MCF 10A (cell line): ENCODE data around the gene MYRIP. TPM values are rescaled to one million over a fixed set of nuclear protein-coding genes. Genes with fewer than 3 reads are reported as not detected.
"Not testable (repeated sequence)": the region's sequence is repeated elsewhere in the genome, so short reads cannot be mapped to it uniquely, and the experiment has no call there.

Experiments used
- BruUV-seq: library from RNA; stranded (reverse); fragments of 400-500 nt; replicated peaks from 2 replicates; lab custom pipeline; 2021; lab: Mats Ljungman, UMichigan
- CTCF ChIA-PET: fragments of 300-600 bp; sonication (Branson Sonifier 250); formaldehyde crosslinking; extraction: SDS; loops from one replicate; lab custom pipeline; 2021; ENCODE audit warnings: antibody characterized with exemption, inconsistent platforms; lab: Yijun Ruan, JAX
- POLR2A ChIA-PET: fragments of 300-600, 350-650 bp; sonication (Branson Sonifier 250); formaldehyde crosslinking; extraction: SDS; loops from one replicate; lab custom pipeline; 2020; ENCODE audit warnings: antibody characterized with exemption, inconsistent platforms; lab: Yijun Ruan, JAX
- DNase-seq: peaks from one replicate; pipeline ENCODE4 v3.0.0-alpha.2; 2018; ENCODE audit not compliant: unreplicated experiment
- H3K27ac Mint-ChIP-seq: one replicate; pipeline ENCODE4 v1.8.0; 2022; ENCODE audit warnings: mild to moderate bottlenecking, low read depth, mixed read lengths; ENCODE audit not compliant: unreplicated experiment
- H3K27me3 Mint-ChIP-seq: one replicate; pipeline ENCODE4 v1.8.0; 2022; ENCODE audit warnings: mixed read lengths; ENCODE audit not compliant: insufficient read depth, unreplicated experiment
- H3K36me3 Mint-ChIP-seq: one replicate; pipeline ENCODE4 v1.8.0; 2022; ENCODE audit warnings: mild to moderate bottlenecking, moderate library complexity, mixed read lengths; ENCODE audit not compliant: insufficient read depth, unreplicated experiment
- H3K4me1 Mint-ChIP-seq: one replicate; pipeline ENCODE4 v1.8.0; 2022; ENCODE audit warnings: mixed read lengths; ENCODE audit not compliant: insufficient read depth, unreplicated experiment
- H3K4me3 Mint-ChIP-seq: one replicate; pipeline ENCODE4 v1.8.0; 2022; ENCODE audit warnings: mild to moderate bottlenecking, moderate library complexity, mixed read lengths; ENCODE audit not compliant: unreplicated experiment
- H3K9me3 Mint-ChIP-seq: one replicate; pipeline ENCODE4 v1.8.0; 2022; ENCODE audit warnings: mixed read lengths; ENCODE audit not compliant: unreplicated experiment
- intact Hi-C: fragments of 100-400 bp; cut with micrococcal nuclease; formaldehyde crosslinking; loops from 2 replicates; pipeline ENCODE4 v1.14.1; 2022
- total RNA-seq: library from RNA; stranded (reverse); gene quantifications from 2 replicates; pipeline ENCODE4 v1.2.3, GENCODE V29; 2022
- TF ChIP-seq, protein P1 (sequence below): fragments of 200-600 bp; IDR thresholded peaks from one replicate; pipeline ENCODE4 v1.8.0; 2022; ENCODE audit warnings: antibody characterized with exemption, mild to moderate bottlenecking; ENCODE audit not compliant: unreplicated experiment

Gene MYRIP
- total RNA-seq, 1 experiment from 2014 or later = 0.19 TPM

GRCh38 chr3:39801216-39801615 is 8.2 kb upstream of the MYRIP start:
- ChIA-PET CTCF (no interaction called here), POLR2A (interaction anchor here (0.5 to 0.8 kb wide), 2 partner anchors 13 to 110 kb away, joined by 3 to 5 read pairs; no protein-coding TSS in a partner anchor)
- no peaks in the 10 kb centered on the region for H3K27me3 Mint-ChIP-seq
- no peaks in the 10 kb centered on the region for H3K36me3 Mint-ChIP-seq
- peaks cover 11% of the 10 kb centered on the region for H3K4me1 Mint-ChIP-seq
- TF ChIP-seq, protein P1, sequence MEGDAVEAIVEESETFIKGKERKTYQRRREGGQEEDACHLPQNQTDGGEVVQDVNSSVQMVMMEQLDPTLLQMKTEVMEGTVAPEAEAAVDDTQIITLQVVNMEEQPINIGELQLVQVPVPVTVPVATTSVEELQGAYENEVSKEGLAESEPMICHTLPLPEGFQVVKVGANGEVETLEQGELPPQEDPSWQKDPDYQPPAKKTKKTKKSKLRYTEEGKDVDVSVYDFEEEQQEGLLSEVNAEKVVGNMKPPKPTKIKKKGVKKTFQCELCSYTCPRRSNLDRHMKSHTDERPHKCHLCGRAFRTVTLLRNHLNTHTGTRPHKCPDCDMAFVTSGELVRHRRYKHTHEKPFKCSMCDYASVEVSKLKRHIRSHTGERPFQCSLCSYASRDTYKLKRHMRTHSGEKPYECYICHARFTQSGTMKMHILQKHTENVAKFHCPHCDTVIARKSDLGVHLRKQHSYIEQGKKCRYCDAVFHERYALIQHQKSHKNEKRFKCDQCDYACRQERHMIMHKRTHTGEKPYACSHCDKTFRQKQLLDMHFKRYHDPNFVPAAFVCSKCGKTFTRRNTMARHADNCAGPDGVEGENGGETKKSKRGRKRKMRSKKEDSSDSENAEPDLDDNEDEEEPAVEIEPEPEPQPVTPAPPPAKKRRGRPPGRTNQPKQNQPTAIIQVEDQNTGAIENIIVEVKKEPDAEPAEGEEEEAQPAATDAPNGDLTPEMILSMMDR = no peak
- no peak overlapping the region for H3K27ac Mint-ChIP-seq
- intact Hi-C loops = no loop called here
- no peak for DNase-seq
- no peak overlapping the region for H3K4me3 Mint-ChIP-seq
- H3K9me3 Mint-ChIP-seq = peaks cover 7% of the 10 kb centered on the region
- no TSS peak for BruUV-seq

- H3K9me3 Mint-ChIP-seq, intact Hi-C loops, H3K4me3 Mint-ChIP-seq, H3K27me3 Mint-ChIP-seq, BruUV-seq, DNase-seq, H3K36me3 Mint-ChIP-seq, H3K27ac Mint-ChIP-seq: not testable (repeated sequence)
- CTCF ChIA-PET = interaction anchor here (0.8 to 1.0 kb wide), 2 partner anchors 10 to 140 kb away, joined by 3 to 5 read pairs; no protein-coding TSS in a partner anchor
- POLR2A ChIA-PET = interaction anchor here (1.1 kb wide), 1 partner anchor 240 kb away, joined by 3 read pairs; no protein-coding TSS in a partner anchor
- peaks cover 11% of the 10 kb centered on the region for H3K4me1 Mint-ChIP-seq
Measured at GRCh38 chr3:39802486-39802885, 6.9 kb upstream of the MYRIP start.

DNA sequence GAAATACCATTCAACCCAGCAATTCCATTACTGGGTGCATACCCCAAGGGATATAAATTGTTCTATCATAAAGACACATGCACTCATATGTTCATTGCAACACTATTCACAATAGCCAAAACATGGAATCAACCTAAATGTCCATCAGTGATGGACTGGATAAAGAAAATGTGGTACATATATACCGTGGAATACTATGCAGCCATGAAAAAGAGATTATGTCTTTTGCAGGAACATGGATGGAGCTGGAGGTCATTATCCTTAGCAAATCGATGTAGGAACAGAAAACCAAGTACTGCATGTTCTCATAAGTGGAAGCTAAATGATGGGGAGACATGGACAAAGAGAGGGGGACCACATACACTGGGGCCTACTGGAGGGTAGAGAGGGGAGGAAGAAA is 5.5 kb upstream of the MYRIP start:
- CTCF ChIA-PET = no interaction called here
- no peaks in the 10 kb centered on the region for H3K27me3 Mint-ChIP-seq

GRCh38 chr3:39804951-39805350 is 4.5 kb upstream of the MYRIP start:
- H3K36me3 Mint-ChIP-seq = peaks cover under 1% of the 10 kb centered on the region
- H3K27ac Mint-ChIP-seq = peak overlapping the region; percentile 51
- intact Hi-C loops = loop anchor here (5.0 kb wide), 1 partner anchor 263 kb away; no protein-coding TSS in a partner anchor
- TF ChIP-seq, protein P1 = no peak
- peaks cover 2% of the 10 kb centered on the region for H3K27me3 Mint-ChIP-seq
- H3K4me3 Mint-ChIP-seq = no peak overlapping the region
- H3K4me1 Mint-ChIP-seq = peaks cover 11% of the 10 kb centered on the region
- DNase-seq = peak; percentile 64
- peaks cover 7% of the 10 kb centered on the region for H3K9me3 Mint-ChIP-seq
- POLR2A ChIA-PET = no interaction called here
- CTCF ChIA-PET = interaction anchor here (1.0 kb wide), 1 partner anchor 166 kb away, joined by 3 read pairs; no protein-coding TSS in a partner anchor
- BruUV-seq = no TSS peak

More for the DNA sequence above, 5.5 kb upstream of the MYRIP start:
- Mint-ChIP-seq H3K9me3 (peaks cover 7% of the 10 kb centered on the region), H3K4me1 (peaks cover 11% of the 10 kb centered on the region), H3K36me3 (no peaks in the 10 kb centered on the region), H3K27ac (no peak overlapping the region), H3K4me3 (no peak overlapping the region)
- TF ChIP-seq, protein P1 = no peak
- intact Hi-C loops = no loop called here
- no peak for DNase-seq
- BruUV-seq = no TSS peak
- POLR2A ChIA-PET = interaction anchor here (0.6 to 1.0 kb wide), 2 partner anchors 10 to 356 kb away, joined by 3 read pairs; no protein-coding TSS in a partner anchor
